DMS153 treated with DMSO at 0.1 percent for 48 hours (cell line): ENCODE results near the gene PRR12.

Source experiments
- DNase-seq: peaks from one replicate; lab custom pipeline; 2025; ENCODE audit not compliant: unreplicated experiment; lab: John Stamatoyannopoulos, UW

Gene PRR12

DNA sequence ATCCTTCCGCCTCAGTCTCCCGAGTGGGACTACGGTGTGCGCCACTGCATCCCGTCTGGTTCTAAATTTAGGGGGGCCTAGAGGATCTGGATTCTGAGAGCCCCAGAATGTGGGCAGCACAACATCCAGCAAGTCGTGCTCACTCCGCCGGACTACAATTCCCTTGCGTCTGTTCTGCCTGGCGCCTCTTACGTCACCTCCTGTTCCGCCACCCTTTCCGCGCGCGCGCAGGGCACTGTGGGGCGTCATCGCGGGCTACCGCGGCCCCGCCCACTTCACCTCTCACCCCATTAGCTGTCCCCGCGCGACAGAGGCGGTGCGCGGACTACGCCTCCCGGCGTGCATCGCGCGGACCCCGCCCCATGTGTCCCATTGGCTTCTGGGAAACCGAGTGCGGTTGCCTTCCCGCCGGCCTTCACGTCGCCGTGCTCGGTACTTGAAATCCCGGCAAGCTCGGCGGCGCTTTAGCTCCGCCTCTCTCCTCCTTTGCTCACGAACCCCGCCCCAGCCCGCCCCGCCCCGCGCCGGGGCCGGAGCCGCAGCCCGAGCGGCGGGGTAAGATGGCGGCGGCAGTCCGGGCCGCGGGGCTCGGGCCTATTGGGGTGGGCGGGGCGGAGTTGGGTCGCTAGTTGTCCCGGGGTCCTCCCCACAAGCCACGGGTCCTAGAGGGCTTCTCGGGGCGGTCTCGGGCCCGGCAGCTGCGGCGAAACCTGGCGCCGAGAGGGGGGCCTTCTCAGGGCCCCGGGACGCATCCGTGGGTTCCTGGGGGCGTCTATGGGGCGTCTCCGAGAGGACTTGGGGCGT lies 50.9 kb downstream of the PRR12 start, which contains the start of gene SCAF1:
Gene SCAF1 (plus strand): TSS at position 522 of the 804 bp plus-strand sequence. CDS start 2,818 bp downstream, outside the sequence.
- peak; percentile 98 for DNase-seq

DNA sequence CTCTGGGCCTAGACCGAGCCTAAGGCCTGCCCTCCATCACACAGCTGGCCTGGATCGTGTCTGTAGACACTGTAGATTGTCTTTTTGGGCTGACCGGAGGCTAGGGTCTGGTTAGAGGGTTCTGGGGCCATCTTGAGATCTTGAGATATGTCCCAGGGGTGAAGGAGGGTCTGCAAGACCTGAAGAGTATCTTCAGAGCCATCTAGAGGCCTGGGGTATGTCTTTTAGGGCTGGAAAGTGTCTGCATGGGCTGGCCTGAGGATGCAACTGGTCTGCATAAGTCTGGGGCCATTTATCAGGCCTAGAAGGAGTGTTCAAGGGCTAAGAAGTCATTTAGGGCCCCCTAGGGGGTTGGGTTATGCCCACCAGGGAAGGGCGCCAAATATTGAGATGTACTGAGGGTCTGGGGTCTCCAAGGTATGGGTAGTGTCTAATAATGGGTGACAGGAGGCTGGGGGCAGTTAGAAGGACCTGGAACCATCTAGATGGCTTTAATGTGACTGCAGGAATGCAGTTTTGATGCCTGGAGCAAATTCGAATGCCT lies 51.6 kb downstream of the PRR12 start:
- no peak for DNase-seq

DNA sequence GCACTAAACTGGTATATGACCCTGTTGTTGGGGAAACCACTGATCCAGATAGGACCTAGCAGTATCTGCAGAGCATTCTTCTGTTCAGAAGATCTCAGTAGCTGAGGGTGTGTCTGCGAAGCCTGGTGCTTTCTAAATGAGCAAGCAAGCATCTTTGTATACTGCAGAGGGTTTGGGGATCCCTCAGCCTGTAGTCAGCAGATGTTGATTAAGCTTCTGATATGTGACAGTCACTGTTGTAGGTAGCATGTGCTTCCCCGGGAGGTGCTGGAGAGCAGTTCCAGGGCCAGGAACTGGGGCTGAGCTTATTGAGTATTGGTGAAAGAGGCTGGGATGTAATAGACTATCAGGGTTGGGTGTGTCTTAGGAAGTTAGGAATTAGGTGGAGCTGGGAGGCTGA lies 52.5 kb downstream of the PRR12 start:
- DNase-seq = no peak

DNA sequence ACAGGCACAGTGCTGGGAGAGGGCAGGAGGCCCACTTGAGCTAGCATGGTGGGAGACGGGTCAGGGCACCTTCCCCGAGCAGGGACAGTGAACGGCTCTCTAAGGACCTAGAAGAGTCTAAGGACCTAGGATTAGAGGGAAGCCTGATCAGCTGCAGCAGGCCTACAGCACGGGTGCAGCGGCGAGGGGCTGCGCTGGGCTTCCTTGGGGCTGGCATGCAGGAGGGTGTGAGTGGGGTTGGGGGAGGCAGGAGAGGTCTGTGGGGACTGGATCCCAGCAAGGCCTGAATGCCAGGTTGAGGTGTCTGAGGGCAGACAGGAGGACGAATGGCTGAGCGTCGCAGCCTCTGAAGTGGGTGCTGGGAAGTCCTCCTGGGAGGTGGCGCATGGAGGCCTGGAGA lies 54.6 kb downstream of the PRR12 start:
- no peak for DNase-seq

DNA sequence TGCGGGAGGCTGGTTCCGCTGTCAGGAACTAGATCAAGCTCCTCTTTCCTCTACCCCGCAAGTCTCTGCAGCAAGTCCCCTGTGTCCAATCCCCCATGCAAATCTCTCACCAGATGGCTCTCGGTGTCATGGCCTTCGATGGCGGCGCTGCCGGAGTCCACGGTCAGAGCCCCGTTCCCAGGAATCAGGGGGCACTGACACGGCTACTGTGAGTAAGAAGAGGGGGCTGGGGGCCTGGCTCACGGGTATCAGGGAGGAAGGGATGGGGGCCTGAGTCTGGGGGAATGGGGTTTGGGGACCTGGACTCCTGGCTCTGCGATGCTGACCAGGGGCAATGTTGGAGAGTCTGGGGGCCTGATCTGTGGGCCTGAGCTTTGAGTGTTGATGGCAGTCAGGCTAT lies 55.0 kb downstream of the PRR12 start:
- no peak for DNase-seq

DNA sequence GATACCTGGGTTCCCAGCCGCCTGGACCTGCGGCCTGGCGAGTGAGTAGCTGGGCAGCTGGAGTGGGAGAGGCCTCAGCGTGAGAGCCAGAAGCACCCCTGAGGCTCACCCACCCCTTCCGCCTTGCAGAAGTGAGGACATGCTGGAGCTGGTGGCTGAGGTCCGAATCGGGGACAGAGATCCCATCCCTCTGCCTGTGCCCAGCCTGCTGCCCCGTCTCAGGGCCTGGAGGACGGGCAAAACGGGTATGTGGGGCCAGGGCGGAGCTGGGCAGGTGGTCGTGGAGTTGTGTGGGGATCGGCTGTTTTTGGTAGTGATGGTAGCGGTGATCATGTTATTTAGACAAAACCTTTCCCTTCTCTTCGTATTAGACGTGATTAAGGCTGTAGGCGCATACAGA lies 55.6 kb downstream of the PRR12 start:
- no peak for DNase-seq

DNA sequence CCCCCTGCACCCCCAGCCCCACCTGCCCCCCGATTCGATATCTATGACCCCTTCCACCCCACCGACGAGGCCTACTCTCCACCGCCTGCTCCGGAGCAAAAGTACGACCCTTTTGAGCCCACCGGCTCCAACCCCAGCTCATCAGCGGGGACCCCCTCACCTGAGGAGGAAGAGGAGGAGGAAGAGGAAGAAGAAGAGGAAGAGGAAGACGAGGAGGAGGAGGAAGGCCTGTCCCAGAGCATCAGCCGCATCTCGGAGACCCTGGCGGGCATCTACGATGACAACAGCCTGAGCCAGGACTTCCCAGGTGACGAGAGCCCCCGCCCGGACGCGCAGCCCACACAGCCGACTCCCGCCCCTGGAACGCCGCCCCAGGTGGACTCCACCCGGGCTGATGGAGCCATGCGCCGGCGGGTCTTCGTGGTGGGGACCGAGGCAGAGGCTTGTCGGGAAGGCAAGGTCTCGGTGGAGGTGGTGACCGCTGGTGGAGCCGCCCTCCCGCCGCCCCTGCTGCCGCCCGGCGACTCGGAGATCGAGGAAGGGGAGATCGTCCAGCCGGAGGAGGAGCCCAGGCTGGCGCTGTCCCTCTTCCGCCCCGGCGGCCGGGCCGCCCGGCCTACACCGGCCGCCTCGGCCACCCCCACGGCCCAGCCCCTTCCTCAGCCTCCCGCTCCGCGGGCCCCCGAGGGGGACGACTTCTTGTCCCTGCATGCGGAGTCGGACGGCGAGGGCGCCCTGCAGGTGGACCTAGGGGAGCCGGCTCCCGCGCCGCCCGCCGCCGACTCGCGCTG lies 60.2 kb downstream of the PRR12 start:
- DNase-seq = no peak

DNA sequence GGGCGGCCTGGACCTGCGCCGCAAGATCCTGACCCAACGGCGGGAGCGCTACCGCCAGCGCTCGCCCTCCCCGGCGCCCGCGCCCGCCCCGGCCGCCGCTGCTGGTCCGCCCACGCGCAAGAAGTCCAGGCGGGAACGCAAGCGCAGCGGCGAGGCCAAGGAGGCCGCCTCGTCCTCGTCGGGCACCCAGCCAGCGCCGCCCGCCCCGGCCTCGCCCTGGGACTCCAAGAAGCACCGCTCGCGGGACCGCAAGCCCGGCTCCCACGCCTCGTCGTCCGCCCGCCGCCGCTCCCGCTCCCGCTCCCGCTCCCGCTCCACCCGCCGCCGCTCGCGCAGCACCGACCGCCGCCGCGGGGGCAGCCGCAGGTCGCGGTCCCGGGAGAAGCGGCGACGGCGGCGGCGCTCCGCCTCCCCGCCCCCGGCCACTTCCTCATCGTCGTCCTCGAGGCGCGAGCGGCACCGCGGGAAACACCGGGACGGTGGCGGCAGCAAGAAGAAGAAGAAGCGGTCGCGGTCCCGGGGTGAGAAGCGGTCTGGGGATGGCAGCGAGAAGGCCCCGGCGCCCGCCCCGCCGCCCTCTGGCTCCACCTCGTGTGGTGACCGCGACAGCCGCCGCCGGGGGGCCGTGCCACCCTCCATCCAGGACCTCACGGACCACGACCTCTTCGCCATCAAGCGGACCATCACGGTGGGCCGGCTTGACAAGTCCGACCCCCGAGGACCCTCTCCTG lies 61.0 kb downstream of the PRR12 start:
- no peak for DNase-seq

DNA sequence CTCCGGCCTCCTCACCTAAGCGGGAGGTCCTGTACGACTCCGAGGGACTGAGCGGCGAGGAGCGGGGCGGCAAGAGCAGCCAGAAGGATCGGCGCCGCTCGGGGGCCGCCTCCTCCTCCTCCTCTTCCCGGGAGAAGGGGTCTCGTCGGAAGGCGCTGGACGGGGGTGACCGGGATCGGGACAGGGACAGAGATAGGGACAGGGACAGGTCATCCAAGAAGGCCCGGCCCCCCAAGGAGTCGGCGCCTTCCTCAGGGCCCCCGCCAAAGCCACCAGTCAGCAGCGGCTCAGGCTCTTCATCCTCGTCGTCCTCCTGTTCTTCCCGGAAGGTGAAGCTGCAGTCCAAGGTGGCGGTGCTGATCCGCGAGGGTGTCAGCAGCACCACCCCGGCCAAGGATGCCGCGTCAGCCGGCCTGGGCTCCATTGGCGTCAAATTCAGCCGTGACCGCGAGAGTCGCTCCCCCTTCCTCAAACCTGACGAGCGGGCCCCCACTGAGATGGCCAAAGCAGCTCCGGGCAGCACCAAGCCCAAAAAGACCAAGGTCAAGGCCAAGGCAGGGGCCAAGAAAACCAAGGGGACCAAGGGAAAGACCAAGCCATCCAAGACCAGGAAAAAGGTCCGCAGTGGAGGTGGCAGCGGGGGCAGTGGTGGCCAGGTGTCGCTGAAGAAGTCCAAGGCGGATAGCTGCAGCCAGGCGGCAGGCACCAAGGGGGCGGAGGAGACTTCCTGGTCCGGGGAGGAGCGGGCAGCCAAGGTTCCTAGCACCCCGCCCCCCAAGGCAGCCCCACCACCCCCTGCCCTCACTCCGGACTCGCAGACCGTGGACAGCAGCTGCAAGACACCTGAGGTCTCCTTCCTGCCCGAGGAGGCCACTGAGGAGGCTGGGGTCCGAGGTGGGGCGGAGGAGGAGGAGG lies 61.8 kb downstream of the PRR12 start:
- no peak for DNase-seq

DNA sequence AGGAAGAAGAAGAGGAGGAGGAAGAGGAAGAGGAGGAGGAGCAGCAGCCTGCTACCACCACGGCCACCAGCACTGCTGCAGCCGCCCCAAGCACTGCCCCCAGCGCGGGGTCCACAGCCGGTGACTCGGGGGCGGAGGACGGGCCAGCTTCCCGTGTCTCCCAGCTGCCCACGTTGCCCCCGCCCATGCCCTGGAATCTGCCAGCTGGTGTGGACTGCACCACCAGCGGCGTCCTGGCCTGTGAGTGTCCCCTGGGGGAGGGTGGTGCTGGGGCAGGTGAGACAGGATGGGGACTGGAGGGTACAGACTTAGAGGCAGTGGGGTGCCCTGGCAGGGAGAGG lies 62.5 kb downstream of the PRR12 start:
- DNase-seq = no peak

DNA sequence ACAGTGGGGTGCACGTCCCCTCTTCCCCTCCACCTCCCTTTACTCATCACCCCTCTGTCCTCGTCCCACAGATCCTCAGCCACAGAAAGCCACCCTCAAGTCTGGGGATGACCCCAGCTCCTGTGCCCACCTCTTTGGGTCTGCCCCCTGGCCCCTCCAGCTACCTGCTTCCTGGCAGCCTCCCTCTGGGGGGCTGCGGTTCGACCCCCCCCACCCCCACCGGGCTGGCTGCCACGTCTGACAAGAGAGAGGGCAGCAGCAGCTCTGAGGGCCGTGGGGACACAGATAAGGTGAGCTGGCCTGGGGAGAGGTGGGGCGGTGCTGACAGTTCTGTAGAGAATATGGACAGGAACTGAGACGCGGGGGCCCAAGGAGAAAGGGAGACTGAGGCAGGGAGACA lies 63.6 kb downstream of the PRR12 start:
- DNase-seq = no peak

DNA sequence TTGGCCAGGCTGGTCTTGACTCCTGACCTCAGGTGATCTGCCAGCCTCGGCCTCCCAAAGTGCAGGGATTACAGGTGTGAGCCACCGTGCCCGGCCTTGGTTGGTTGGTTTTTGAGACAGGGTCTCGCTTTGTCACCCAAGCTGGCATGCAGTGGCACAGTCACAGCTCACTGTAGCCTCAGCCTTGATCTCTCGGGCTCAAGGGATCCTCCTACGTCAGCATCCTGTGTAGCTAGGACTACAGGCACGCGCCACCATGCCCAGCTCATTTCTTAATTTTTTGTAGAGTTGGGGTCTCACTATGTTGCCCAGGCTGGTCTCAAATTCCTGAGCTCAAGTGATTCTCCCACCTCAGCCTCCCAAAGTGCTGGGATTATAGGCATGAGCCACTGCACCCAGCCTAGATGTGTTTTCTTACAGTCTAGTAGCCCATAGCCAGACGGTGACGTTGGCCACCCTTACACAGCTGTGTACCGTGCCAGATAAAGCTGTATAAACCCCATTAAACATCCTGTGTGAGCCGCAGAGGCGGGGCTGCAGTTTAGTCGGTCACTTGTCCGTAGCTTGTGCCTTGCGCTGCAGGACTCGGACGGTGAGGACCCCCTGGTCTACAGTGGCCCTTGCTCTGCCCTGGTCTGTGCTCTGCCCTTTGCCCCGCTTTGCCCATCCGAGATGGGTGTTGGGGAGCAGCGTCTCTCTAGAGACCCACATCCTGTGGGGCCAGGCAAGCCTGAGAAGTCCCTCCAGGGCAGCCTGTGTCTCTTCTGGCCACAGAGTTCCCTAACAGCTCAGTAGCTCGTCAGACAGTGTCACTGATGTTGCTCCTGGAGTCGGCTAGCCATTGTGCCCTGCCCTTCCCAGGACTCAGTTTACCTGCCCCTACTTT lies 64.8 kb downstream of the PRR12 start:
- DNase-seq = no peak

DNA sequence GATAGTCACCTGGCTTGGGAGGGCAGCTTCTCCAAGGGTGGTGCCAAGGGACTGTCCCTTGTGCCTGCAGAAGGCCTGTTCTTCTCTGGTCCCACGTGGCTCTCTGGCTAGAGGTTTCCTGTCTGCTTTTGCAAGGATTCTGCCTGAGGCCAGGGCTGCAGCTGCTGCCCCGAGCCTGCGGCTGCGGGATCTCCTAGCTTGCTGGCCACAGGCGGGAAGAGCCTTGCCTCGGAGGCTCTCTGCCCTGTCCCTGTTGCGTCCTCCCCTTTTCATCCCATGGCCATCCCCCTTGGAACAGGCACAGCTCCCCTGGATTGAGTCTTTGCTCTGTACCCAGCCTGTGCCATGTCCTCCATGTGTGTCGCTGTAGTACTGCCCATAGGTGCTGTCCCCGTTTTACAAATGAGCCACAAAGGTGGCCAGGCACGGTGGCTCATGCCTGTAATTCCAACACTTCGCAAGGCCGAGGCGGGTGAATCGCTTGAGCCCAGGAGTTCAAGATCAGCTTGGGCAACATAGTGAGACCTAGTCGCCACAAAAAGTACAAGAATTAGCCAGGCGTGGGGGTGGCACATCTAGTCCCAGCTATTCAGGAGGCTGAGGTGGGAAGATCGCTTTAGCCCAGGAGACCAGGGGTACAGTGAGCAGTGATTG lies 65.6 kb downstream of the PRR12 start:
- DNase-seq = no peak

DNA sequence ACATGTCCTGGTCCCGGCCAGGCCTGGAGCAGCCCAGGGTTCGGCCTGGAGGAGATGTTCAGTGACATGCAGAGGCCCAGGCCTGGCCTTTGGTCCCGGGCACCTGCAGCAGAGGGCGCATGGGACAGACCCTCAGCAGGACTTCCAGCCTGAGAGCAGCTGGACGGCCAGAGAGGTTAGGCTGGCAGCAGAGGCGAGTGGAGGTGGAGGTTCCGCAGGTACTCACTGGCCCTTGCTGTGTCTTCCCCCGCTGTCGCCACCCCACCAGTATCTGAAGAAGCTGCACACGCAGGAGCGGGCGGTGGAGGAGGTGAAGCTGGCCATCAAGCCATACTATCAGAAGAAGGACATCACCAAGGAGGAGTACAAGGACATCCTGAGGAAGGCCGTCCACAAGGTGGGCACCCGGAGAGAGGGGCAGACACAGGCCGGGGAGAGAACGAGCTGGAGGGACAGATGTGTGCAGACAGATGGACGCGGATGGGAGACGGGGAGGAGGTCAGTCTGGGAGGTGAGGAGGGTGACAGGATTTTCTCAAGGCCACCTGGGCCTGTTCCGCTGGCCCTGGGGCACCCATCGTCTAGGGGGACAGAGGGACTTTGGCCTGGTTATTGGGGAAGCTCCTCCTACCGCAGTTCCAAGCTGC lies 66.6 kb downstream of the PRR12 start:
- DNase-seq = no peak

DNA sequence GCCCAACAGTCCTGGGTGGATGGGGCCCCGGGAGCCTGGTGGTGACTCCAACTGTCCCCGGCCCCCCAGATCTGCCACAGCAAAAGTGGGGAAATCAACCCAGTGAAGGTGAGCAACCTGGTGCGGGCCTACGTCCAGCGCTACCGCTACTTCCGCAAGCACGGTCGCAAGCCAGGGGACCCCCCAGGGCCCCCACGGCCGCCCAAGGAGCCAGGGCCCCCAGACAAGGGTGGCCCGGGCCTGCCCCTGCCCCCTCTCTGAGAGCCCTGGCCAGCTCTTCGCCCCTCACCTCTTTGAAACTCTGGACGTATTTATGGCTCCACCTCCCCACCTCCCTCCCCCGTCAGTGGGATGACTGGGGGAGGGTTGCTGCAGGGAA lies 67.1 kb downstream of the PRR12 start:
- no peak for DNase-seq

DNA sequence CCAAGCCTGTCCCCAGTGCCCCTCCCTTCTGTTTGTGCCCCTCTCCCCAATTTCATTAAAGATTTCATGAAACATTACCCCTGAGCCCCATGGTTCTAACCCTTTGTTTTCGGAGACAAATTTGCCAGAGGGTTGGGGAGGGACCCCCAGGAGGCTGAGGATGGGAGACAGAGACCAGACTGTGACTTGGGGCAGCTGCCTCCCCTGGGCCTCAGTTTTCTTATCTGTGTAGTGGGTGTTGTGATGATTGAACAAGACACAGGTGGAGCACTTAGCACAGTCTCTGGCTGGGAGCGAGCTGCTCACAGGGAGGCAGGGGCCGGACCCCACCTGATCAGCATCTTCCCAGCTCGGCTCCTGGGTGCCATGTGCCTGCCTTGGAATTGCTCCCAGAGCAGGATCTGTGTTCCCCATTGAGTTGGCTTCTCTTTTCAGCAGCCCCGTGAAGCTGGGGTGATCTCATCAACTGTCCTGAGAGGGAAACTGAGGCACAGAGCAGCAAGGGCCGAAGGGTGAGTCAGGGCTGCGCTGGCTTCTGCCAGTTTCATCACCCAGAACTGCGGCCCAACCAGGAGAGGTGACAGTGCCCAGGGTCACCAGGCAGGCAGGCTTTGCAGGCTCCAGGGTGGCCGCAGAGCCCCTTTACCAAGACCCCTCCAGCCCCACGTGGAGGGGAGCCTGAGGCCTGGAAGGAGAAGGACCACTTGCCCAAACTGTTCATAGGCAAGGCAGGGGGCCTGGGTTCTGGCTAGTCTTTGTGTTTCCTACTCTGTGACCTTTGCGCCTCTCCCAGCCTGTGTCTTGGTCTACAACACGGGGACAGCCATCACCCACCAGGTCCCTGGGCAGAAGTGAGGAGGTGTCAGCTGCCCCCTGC lies 67.8 kb downstream of the PRR12 start:
- DNase-seq = no peak

DNA sequence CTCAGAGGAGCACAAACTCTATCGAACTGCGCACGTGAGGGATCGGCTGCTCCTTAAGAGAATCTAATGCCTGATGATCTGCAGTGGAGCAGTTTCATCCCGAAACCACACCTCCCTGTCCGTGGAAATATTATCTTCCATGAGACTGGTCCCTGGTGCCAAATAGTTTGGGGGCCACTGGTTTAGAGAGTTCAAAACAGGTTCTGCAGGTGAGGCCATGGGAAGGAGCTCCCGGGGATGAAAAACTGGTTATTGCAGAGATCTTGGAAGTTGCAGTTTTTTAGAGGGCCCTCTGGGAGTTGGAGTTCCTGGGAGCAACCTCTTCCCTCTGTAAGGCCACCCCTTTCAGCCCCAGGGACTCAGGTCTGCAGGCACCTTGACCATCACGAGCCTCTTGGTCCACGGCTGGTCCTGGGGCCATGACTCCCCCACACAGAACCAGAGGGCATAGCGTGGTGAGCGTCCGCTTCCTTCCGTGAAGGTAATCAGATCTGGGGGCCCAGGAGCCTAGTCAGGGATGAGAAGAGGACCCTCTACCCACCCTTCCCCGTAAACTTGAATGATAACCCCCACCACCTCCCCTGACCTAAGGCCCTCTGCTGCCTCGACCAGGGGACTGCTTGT lies 69.5 kb downstream of the PRR12 start:
- no peak for DNase-seq
